DMS153 treated with DMSO at 0.1 percent for 48 hours (cell line): ENCODE measurements around the gene SH3BGRL3.
A peak's percentile ranks its signal among the peaks of the same experiment; 100 is the strongest.
"Not testable (repeated sequence)": the region's sequence is repeated elsewhere in the genome, so short reads cannot be mapped to it uniquely, and the experiment has no call there.

Experiments
- DNase-seq: peaks from one replicate; lab custom pipeline; 2025; ENCODE audit not compliant: unreplicated experiment; lab: John Stamatoyannopoulos, UW

SH3BGRL3 gene

DNA sequence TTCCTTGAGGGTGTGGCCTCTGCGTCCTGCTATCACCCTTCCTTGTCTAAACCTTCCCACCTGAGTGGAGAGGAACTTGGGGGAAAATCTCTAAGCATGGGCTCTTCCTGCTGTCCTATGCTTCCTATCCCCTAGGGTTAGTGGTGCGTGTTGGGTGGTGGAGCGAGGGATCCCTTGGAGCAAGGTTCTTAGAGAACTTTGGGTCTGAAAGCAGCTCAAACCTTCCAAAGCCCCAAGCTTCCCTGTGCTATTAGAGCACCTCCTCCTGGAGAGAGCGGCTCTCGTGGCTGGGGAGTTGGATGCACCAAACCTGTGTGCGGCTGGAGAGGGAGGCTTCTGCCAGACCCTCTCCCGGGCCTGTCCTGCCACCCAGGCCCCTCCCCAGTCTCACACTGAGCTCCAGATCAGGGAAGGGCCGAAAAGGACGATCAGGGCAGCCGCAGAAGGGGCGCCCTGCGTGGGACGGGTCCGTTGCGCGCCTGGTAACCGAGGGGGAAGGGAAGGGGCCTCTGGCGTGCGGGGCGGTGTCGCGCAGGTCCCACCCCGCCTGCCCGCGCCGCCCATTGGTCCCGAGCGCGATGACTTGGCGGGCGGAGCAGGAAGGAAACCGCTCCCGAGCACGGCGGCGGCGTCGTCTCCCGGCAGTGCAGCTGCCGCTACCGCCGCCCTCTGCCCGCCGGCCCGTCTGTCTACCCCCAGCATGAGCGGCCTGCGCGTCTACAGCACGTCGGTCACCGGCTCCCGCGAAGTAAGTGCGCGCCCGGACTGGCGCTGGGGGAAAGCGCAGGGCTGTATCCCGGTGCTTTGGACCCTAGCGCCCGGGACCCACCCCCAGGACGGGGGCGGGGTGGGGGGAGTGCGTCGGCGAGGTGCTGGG lies at the start of gene SH3BGRL3:
TSS of gene SH3BGRL3 (plus strand) at position 631 of the 877 bp plus-strand sequence. CDS start at position 701, 70 bp downstream.
- peak; percentile 91 for DNase-seq

DNA sequence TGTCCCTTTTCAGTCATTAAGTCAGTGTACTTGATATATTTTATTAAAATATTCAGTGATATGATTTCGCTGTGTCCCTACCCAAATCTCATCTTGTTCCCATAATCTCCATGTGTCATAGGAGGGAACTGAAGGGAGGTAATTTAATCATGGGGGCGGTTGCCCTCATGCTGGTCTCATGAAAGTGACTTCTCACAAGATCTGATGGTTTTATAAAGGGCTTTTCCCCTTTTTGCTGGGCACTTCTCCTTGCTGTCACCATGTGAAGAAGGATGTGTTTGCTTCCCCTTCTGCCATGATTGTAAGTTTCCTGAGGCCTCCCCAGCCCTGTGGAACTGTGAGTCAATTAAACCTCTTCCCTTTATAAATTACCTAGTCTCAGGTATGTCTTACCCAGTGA lies 49.2 kb upstream of the SH3BGRL3 start:
- DNase-seq, result not testable (repeated sequence)

DNA sequence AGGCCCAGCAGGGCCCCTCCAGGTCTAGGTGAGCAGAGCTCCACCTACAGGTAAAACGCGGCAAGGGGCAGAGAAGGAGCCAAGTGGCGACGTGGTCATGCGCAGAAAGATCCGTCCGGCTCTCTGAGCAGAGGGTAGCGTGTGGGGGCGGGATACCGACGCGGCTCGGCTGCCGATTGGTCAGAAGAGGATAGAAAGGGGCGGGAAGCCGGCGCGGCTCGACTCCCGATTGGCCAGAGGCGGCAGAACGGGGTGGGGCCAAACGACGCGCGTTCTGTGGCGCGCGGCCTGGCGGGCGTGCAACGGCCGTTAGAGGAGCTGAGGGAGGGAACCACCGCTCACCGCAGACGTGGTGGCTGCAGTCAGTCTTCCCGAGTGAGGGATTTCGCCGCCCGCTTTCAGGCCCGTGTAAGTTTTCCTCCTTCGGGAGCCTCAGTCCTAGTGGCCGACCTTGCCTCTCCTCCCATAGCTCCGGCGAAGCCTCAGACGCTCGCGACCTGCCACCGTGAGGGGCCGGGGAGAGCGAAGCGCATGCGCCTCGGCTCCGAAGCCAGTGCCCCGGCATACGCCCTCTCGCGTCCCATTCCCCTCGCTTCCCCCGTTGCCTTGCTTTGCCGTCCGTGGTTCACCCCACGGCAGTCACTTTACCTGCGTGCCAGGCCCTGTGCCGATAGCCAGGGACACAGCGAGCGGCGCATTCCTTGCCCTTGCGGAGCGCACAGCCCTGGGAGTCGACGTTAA lies 45.8 kb upstream of the SH3BGRL3 start, which contains the start of gene CEP85:
TSS of gene CEP85 (plus strand) at position 298 of the 741 bp plus-strand sequence. CDS start 5,584 bp downstream, outside the sequence.
- DNase-seq, result peak; percentile 100

DNA sequence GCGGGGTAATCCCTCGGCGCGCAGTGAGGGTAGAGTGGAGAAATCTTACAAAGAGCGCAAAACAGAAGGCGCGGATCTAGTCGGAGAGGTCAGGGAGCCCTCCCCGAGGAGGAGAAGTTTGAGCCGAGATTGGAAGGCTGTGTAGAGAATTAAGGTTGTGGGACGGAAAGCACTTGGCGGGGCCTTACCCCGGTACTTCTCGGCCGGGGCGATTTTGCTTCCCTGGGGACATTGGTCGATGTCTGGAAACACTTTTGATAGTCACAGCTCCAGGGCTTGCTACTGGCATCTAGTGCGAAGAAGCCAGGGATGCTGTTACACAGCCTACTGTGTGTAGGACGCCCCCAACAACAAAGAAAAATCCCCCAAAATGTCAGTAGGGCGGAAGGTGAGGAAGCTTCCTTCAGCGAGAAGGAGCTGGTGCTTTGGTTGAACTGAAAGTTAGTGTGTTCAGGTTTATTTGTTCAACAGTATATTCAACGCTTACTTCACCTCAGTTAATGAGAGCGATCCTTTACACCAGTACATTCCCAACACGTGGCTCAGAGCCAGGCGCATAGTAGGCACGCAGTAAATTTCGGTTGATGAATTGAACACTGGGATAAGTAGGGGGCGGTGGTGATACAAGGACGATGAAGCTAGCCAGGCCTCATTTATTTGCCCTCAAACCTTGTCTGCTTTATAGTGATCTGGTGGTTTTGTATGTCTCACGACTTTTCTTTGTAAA lies 45.1 kb upstream of the SH3BGRL3 start:
- DNase-seq, result peak; percentile 15

DNA sequence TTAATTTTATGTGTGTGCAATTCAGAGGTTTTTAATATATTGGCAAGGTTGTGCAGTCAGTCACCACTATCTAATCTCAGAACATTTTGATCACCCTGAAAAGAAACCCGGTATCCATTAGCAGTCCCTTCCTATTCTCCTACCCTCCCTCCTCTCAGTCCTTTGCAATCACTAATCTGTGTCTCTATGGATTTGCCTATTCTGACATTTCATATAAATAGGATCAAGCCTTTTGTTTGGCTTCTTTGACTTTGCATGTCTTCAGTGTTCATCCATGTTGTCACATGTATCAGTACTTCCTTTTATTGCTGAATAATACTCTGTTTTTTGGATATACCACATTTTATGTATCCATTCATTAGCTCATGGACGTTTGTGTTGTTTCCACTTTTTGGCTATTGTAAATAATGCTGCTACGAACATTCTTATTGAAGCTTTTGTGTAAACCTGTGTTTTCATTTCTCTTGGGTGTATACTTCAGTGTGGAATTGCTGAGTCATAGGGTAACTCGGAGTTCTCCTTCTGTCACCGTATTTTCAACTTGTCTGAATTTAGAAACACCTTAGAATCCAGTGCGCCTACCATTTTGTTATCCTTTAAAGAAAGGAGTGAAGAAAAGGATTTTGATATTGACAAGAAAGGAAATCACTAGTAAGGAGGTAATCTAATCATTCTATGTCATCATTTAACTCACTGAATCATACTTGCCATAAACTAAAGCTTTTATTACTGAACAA lies 42.5 kb upstream of the SH3BGRL3 start:
- no peak for DNase-seq

DNA sequence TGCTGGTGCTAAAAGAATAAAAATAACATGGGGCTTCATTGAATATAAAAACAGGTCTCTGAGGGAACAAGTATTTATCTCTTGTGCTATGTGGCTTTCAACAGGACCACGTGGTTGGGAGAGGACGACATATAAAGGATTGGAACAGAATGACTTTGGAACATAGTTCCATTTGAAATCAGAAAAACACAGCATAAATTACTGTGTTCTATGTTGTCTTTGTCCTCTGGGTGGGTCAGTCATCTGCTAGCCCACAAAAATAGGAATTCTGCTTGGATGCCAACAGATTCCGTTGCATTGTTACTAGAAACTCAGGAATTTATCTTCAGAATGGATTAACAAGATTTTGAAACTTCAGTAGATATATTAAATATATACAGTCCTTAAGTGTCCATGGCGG lies 40.0 kb upstream of the SH3BGRL3 start:
- DNase-seq, result no peak

DNA sequence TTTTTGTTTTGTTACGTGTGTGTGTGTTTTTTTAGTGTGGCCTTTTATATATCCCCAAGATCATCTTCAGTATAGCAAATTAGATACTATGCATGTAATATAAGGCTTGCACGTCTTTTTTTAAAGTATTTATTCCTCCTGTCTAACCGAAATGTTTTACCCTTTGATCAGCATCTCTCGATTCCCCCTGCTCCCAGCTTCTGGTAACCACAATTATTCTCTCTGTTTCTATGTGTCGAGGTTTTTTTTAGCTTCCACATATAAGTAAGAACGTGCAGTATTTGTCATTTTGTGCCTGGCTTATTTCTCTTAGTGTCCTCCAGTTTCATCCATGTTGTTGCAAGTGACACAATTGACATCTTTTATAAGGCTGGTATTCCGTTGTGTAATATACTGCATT lies 27.2 kb upstream of the SH3BGRL3 start:
- DNase-seq, result no peak

DNA sequence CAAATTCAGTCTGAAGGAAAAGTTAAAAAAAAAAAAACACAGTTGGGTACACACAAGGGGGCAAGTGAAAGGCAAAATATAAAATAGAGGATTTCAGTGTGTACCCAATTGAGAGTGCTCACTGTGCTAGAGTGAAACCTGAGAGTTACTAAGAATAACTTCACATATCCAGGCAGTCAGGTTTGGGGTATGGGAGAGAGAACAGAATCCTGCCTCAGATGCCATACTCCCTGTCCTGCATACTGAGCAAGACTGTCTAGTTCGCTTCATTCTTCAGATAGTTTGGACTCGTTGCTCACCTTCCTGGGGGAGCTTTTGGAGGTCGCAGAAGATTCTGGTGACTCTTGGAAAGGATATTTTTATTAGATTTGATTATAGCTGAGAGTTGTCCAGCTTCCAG lies 25.5 kb upstream of the SH3BGRL3 start:
- DNase-seq, result no peak

DNA sequence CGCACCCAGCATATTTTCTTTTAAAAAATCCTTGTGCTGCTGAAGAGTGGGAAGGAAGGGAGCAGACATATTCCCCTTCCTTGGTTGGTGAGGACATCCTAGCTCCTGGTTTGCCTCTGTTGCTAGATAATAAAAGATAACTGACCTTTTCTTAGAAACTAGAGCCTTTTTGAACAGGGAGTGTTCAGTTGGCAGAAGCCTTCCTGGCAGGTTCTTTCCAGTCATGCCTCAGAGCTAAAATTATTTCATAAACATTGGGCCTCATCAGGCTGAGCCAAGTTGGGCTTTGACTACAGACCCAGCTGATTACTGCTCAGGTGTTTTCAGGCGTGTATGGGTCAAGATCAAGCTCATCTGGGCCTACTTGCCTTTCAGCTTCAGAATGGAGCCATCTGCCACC lies 22.7 kb upstream of the SH3BGRL3 start:
- no peak for DNase-seq

DNA sequence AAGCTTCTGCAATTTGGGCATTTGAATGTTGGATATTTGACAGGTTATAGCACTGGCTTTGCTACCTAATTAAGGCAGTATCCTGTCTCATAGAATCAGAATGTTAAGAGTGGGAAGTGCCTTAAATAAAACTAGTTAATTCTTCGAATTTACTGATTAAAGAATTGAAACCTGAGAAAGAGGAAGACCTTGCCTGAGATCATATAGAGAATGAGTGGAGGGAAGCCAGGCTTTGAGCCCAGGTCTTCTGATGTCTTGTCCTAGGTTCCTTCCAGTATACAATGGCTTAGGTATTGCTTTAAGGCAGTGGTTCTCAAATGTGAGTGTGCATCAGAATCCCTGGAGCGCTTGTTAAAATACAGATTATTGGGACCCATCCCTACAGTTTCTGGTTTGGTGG lies 20.9 kb upstream of the SH3BGRL3 start:
- DNase-seq, result no peak

DNA sequence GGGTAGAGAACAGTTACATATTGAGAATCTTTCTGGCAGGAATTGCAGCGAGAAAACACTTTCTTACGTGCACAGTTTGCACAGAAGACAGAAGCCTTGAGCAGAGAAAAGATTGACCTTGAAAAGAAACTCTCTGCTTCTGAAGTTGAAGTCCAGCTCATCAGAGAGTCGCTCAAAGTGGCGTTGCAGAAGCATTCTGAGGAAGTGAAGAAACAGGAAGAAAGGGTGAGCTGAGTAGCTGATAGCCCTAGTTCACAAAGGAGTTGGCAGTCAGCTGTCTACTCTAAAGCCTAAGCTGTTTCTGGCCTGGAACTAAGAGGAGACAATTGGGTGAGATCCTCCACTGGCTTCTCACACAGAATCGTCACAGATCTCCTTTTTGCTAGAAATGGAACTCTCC lies 20.3 kb upstream of the SH3BGRL3 start:
- no peak for DNase-seq

DNA sequence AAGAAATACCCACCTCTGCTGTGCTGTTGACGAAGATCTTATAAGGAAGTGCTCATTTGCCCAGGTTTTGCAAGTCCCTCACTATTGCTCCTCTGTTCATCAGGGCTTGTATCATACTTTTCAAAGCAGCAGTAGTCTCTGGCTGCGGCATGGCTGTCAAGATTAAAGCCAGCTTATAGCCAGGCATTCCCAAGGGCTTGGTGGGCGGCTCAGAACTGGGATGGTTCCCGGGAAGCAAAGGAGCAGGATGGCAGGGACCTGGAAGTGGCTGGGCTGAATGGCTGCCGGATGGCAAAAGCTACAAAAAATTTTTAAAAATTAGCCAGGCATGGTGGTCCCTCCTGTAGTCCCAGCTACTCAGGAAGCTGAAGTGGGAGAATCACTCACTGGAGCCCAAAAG lies 16.7 kb upstream of the SH3BGRL3 start:
- no peak for DNase-seq

DNA sequence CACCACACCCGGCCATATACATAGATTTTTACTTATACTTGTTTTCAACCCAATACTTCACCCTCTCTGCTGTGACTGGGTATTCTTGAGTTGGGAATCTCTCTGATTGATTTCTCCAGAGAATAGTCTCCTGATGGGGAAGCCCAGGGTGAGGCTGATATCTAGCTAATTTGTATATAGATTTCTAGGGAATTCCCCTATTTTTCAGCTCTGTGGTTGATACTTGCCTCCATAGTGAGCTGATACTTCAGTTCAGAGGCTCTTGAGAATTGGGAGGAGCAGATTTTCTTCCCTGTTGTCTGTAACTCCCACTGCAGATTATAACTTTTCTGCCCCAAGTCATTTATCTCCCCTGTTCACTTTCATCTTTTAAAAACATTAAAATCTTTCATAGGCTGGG lies 14.5 kb upstream of the SH3BGRL3 start:
- DNase-seq, result no peak

DNA sequence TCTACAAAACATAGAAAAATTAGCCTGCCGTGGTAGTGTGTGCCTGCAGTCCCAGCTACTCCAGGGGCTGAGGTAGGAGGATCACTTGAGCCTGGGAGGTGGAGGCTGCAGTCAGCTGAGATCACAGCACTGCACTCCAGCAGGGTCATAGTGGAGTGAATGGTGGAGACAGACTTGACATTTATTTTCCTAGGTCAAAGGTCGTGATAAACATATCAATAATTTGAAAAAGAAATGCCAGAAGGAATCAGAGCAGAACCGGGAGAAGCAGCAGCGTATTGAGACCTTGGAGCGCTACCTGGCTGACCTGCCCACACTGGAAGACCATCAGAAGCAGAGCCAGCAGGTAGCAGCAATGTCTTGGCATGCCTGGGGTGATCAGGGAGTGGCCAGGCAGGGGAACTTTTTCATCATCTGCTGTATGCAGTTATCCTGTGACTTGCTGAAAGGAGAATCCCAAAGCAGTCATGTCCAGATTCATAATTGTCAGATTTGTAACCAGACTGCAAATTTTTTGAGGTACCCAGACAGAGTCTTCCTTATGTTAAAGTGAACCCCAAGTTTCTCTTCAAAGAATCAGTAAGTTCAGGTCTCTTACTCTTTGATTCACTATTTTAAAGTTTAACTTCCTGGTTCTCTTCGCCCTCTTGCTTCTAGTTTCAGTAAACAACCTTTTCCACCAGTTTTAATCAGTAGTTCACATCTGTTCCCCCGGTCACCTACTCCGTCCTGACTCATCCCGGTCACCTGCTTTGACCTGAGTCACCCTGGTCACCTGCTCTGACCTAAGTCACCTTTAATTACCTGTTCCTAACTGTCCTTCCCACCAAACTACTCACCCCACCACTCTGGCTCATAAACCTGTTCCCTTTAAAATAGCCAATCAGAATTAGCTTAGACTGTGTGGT lies 11.3 kb upstream of the SH3BGRL3 start:
- DNase-seq, result no peak

DNA sequence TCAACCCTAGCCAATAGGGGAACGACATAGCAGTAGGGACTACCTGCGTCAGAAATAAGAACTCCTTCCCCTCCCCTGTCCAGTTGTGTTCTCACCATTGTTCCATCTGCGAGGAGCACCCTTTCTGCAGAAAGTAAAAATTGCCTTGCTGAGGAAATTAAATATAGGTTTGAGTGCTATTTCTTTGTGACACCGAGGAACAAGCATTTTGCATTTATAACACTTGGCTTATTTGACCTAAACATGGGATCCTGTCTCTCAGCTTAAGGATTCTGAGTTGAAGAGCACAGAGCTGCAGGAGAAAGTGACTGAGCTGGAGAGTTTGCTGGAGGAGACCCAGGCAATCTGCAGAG lies 10.7 kb upstream of the SH3BGRL3 start:
- DNase-seq, result no peak

DNA sequence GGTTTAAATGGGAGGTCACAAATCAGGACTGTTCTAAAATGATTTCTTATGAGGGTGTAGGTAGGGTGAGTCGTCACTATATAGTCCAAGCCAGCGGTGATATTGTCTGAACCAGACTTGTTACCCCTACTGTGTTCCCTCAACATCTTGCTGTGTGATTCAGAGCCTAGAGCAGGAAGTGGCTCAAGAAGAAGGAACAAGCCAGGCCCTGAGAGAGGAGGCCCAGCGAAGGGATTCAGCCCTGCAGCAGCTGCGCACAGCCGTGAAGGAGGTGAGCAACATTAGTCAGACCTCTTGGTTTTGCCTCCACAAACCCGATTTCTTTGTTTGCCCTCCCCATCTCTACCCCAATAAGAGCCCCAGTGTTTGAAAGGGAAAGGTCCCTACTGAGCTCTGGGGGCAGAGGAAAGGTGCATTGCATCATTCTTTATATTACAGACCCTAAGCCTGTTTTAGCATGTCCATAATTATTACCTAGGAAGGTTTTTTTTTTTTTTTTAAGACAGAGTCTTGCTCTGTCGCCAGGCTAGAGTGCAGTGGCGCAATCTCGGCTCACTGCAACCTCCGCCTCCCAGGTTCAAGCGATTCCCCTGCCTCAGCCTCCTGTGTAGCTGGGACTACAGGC lies 5.0 kb upstream of the SH3BGRL3 start:
- DNase-seq, result no peak

DNA sequence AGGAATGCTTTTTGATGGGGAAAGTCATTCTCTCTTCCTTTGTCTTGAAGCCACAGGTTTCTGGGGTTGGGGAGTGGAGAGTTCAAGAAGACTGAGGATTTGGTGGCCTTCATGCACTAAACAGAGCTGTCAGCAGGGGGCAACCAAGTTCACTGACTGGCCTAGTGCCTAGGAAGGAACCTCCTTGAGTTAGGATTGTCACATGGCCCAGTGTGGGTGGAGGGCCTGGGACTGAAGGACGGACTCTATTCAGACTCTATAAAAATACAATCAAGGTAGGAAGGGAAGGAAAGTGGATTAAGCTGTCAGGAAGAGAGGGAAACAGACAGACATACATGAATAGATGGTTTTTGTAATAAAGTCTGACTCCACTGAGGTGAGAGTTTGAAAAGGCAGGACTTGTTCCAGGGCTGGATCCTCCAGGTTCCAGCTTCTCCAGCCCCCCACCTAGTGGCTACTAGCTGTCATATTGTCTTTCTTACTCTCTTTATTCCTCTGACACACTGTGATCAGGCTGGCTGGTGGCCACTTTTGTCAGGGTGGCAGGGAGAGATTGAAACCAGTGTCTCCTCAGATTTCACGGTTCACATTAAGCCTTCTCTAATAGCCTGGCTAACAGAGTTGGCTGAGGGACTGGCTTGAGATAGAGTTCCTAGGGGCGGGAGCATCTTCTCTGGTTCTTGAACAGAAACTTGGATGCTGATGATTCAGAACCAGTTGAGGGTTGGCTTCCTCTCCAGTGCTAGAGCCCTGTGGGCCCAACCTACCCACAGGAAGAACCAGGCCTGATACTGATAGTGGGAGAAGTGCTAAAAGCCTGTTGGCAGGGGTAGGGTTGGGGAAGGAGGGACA lies 4.1 kb upstream of the SH3BGRL3 start:
- DNase-seq, result peak; percentile 48

DNA sequence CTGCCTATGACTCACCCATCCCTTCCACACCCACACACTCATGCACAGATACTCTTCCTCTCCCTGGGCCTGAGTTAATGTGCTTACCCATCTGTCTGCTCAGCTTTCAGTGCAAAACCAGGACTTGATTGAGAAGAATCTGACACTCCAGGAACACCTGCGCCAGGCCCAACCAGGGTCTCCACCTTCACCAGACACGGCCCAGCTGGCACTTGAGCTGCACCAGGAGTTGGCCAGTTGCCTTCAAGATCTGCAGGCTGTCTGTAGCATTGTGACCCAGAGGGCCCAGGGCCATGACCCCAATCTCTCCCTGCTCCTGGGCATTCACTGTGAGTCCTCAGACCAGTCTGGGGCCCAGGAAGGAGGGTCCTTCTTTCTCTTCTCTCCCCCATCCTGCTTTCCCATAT lies 3.5 kb upstream of the SH3BGRL3 start:
- no peak for DNase-seq
